GM21825 (cell line): Measurements from ENCODE around the gene CCNT2.
A peak's percentile ranks its signal among the peaks of the same experiment; 100 is the strongest.
"Not testable (repeated sequence)": the region's sequence is repeated elsewhere in the genome, so short reads cannot be mapped to it uniquely, and the experiment has no call there.

ENCODE experiments used
- ATAC-seq: cut with Tn5 transposase; IDR thresholded peaks from one replicate; pipeline ENCODE4 v1.9.1; 2021; ENCODE audit warnings: mild to moderate bottlenecking, moderate library complexity; ENCODE audit not compliant: unreplicated experiment

Gene CCNT2

GRCh38 chr2:134917888-134918525, 615 bp upstream of the CCNT2 start:
- ATAC-seq, result peak; percentile 78

- no peak for ATAC-seq
Measured at GRCh38 chr2:134919341-134920210, 954 bp downstream of the CCNT2 start.

GRCh38 chr2:134924912-134925311, 6.3 kb downstream of the CCNT2 start:
- no peak for ATAC-seq

- ATAC-seq, result no peak
Measured at GRCh38 chr2:134926231-134926931, 7.8 kb downstream of the CCNT2 start.

- no peak for ATAC-seq
Measured at GRCh38 chr2:134927195-134927594, 8.6 kb downstream of the CCNT2 start.

GRCh38 chr2:134932864-134933526, 14.4 kb downstream of the CCNT2 start:
- no peak for ATAC-seq

GRCh38 chr2:134933732-134934131, 15.1 kb downstream of the CCNT2 start:
- ATAC-seq, result no peak

GRCh38 chr2:134934150-134934549, 15.5 kb downstream of the CCNT2 start:
- ATAC-seq, result no peak

- no peak for ATAC-seq
Measured at GRCh38 chr2:134934641-134935040, 16.0 kb downstream of the CCNT2 start.

GRCh38 chr2:134936691-134937090, 18.1 kb downstream of the CCNT2 start:
- ATAC-seq, result no peak

- ATAC-seq, result peak; percentile 79
Measured at GRCh38 chr2:134943540-134943939, 24.9 kb downstream of the CCNT2 start.

- ATAC-seq, result no peak
Measured at GRCh38 chr2:134944975-134945374, 26.4 kb downstream of the CCNT2 start.

- no peak for ATAC-seq
Measured at GRCh38 chr2:134946073-134946472, 27.5 kb downstream of the CCNT2 start.

- ATAC-seq, result no peak
Measured at GRCh38 chr2:134949981-134950708, 31.5 kb downstream of the CCNT2 start.

- ATAC-seq, result no peak
Measured at GRCh38 chr2:134950886-134951285, 32.3 kb downstream of the CCNT2 start.

GRCh38 chr2:134952608-134953007, 34.0 kb downstream of the CCNT2 start:
- no peak for ATAC-seq

GRCh38 chr2:134954065-134954464, 35.4 kb downstream of the CCNT2 start:
- ATAC-seq, result no peak

- no peak for ATAC-seq
Measured at GRCh38 chr2:134955744-134956143, 37.1 kb downstream of the CCNT2 start.

GRCh38 chr2:134957477-134957876, 38.9 kb downstream of the CCNT2 start:
- ATAC-seq, result no peak

GRCh38 chr2:134967166-134967565, 48.5 kb downstream of the CCNT2 start:
- not testable (repeated sequence) for ATAC-seq
